H1 (cell line): Measurements from ENCODE around the gene BFSP2. TPM values are rescaled to one million over a fixed set of nuclear protein-coding genes. Genes with fewer than 3 reads are reported as not detected.

Source experiments
- CHD7 ChIP-seq: fragments of 300-600 bp; sonication (generic); IDR thresholded peaks from 2 replicates; pipeline ENCODE4 v1.7.1; 2012; ENCODE audit warnings: low read length, moderate library complexity, mild to moderate bottlenecking, inconsistent platforms; ENCODE audit not compliant: insufficient replicate concordance
- polyA plus RNA-seq, 7 experiments: library from polyadenylated mRNA; depleted of rRNA in 3 of 7; stranded (reverse) in 5 of 7; unstranded in 2 of 7; fragments of >200 nt in 5 of 7; fragments of 200-250 nt in 2 of 7; gene quantifications; 1 replicate in 5 of 7; 2 replicates in 1 of 7; 4 replicates in 1 of 7; pipeline versions ENCODE4 v1.2.1 to v1.2.3, GENCODE V29; 2011 to 2013; ENCODE audit warnings: missing spikeins in 2 of 7, mixed read lengths in 2 of 7
- total RNA-seq: library from RNA; stranded (reverse); fragmentation: NEBNext Ultra II Directional; extraction: Animal tissue kit (Norgen Biotek cat#: 25700); gene quantifications from 2 replicates; pipeline ENCODE4 v1.2.1, GENCODE V29; 2021

Gene BFSP2
- total and polyA plus RNA-seq, 2 of the 8 experiments (the other 6 are each of a cell fraction or from before 2014, with no cell fraction given) = not detected

- TF ChIP-seq CHD7 = no peak
These were observed 122.1 kb downstream of the BFSP2 start (continued) for GRCh38 chr3:133521946-133522345.
